Stimulated activated CD8-positive, alpha-beta memory T cell treated with anti-CD3 and anti-CD28 coated beads, Interleukin-15, amount 100 ng/mL, for 4 hours (primary cell): Measurements from ENCODE around the gene UQCC2.

Experiments
- DNase-seq, 2 donors: peaks; one replicate each; pipeline ENCODE4 v3.0.0-alpha.2; 2020; ENCODE audit warnings: low read depth in 2 of 2

UQCC2 gene

GRCh38 chr6:33744001-33744848 is 32.7 kb upstream of the UQCC2 start:
- peak; percentile 45 to 47 for DNase-seq

DNA sequence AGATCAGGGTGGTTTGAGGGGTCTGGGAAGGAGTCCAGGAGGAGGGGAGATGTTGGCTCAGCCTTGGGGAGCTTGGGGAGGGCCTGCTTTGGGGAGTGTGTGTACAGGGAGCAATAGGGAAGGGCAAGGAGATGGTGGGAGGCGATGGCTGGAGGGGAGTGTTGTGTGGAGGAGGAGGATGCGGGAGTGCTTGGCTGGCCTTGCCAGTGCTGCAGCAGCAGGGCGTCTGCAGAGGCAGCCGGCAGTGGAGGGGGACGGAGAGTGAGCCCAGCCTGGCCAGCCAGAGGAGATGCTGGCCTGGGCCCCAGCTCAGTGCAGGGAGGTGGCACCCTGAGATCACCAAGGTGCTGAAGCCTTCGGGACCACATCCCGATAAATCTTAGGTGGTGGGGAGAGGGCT is 31.3 kb upstream of the UQCC2 start:
- no peak for DNase-seq

- no peak for DNase-seq
These were observed 30.6 kb upstream of the UQCC2 start for GRCh38 chr6:33742092-33742491.

DNA sequence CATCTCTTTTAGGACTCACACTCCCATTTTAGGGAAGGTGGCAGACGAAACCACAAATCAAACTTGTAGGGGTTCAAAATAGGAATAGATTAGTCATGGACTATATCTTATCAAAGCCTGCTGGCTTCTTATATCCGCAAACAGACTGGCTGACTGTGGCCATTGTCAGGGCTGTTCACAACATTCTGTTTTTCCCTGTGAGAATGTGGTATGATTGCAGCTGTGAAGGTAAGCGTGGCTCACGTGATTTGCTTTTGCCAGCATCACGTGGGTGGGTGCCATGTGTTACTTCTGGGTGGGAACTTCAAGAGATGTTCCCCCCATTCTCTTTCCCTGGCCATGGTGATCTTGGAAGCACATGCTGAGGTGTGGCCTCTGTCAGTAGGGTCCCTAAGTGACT is 29.3 kb upstream of the UQCC2 start:
- no peak for DNase-seq

DNA sequence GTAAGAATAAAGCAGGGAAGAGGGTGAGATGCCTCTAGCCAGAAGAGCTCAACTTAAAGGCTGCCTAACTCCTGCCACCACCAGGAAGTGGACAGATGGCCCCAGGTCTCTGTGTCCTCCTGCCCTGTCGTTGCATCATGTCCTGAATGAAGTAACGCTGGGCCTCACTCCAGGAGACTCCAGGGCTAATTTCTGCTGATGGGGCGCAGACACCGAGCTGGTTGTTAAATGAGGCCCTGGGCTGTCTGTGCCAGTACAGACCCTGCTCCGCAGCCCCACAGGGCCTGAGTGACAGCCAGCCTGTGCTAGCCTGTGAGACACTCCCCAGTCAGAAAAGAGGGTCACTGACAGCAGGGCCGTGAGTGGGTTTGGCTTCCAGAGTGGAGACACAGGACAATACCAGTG is 28.7 kb upstream of the UQCC2 start:
- DNase-seq, result no peak

DNA sequence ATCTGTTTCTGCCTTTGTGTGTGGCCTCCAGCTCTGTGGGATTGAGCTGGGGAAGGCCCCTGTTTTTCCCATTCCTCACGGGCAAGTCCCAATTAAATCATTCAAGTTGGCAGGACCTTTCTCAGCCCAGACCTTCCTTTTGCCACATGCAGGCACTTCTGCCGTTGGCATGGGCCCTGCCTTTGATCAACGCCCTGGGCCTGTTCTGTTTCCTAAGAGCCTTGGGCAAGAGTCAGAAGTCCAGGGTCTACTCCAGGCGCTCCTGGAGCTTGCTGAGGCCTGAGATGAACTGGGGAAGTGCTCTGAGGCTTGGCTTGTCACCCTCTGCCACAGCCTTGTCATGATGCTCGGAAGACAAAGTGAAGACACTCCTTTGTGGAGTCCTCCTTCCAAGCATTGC is 28.1 kb upstream of the UQCC2 start:
- DNase-seq, result no peak

DNA sequence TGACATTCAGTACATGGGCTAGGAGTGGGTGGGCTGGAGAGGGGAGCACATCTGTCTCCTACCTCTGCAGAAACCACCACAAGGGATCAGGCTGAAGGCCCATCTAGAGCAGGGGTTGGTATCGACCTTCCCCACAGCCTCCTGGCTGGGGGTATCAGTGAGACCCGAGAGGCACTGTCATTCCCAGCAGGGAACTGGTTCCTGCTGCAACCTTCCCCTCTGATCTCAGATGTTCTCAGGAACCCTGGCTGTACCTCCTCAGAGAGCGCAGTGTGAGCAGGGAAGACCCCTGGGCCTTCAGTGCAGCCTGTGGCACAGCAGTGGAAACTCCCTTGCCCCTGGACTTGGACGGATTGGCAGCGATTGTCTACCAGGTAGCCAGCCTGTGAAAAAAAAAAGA is 27.4 kb upstream of the UQCC2 start:
- no peak for DNase-seq

GRCh38 chr6:33738153-33738552 is 26.7 kb upstream of the UQCC2 start:
- no peak for DNase-seq

GRCh38 chr6:33737267-33738026 is 25.9 kb upstream of the UQCC2 start:
- no peak for DNase-seq

DNA sequence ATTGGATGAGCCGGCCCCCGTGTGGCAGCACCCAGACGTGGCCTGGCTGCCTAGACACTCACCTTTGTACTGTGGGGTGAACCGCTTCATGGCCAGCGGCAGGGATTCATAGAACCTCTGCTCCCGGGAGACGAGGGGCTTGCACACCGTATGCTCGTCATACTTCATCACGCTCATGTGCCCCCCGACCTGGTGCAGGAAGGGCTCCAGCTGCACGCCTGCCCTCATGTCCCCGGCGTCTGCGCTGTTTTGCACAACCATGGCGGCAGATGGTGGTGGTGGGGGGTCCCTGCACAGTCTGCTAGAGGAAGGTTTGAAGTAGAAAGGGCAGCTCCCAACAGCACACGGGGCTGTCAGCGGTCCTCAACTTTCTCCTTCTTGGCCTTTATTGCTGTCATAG is 23.7 kb upstream of the UQCC2 start:
- DNase-seq, result no peak

DNA sequence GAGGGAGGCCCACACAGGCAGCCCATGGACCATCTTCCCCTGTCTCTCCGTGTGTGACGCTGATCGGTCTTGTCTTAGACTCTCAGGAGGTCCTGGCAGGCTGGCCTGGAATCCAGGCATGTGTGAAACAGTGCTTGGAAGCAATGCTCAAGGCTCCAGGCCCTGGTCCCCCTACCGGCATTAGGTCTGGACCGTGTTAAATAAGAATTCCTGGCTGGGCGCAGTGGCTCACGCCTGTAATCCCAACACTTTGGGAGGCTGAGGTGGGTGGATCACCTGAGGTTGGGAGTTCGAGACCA is 22.2 kb upstream of the UQCC2 start:
- no peak for DNase-seq

DNA sequence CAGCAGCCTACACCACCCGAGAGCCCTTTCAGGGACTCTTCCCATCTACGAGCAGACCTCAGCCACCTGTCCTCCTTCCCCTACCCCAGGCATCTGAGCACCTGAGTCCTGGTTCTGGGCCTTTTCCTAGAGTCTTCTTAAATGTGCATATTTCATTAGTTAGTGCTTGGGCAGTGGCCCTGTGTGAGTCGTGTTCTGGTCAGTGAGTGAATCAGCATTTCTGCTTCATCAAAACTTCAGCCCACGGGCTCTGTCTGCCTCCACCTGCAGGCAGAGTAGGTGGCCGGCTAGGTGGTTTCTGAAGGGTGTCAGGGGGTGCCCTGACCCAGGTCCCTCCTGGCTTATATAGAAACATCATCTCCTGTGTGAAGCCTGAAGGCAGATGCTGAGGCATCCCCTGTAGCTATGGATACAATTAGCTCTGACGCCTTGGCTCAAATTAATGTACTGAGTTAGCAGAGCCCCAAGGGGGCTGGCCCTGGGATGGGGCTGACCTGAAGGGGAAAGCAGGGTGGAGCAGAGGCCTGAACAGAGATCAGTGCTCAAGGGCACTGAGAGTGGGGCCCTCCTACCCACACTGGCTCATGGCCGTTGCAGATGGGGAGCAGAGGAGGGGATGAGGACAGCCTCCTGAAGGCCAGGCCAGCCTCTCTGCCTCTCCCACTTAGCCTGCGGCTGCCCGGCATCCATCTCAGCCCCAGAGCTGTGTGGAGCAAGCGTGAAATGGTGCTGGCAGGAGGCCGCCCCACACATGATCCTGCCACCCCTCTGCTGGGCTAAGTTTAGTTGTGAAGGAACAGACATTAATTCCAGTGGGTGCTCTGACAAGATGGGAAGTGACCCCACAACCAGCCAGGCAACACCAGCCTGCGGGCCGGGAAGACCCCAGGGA is 21.6 kb upstream of the UQCC2 start:
- DNase-seq, result no peak

DNA sequence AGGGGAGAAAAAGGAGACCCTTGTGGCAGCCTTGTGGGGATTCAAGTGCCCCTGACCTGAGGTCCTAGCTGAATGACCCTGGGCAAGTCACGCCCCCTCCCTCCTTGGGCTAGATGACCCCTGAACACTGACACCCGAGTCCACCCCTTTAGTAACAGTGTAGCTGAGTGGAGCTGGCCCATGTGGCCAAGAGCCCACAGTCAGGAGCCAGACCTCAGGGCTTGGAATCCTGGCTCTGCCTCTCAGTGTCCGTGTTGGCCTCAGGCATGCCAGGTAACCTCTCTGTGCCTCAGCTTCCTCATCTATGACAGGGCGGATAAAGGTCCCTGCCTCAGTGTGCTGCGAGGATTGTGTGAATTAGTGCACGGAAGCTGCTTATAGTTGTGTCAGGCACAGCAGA is 20.9 kb upstream of the UQCC2 start:
- DNase-seq, result no peak

DNA sequence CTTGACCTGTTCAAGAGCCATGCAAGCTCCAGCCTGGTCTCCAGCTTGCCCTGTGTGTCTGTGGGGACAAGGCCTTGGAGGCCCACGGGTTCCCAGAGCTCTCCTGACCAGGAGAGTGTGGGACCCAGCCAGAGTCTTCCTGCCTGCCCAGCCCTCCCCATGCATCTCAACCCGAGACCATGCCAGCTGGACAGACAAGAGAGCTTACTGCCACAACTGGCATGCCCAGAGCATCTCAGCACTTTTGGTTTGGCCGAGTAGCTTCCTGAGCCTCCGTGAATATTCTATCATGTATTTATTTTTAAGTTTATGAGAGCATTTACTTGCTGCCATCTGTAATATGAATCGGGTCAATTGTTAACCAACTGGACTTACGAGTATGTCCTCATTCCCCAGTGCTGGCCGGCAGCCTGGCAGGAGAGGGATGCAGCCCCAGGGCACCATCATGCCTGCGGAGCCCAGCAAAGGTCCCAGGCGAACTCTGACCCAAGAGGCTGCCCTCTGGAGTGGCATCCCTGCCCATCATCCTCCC is 20.3 kb upstream of the UQCC2 start:
- DNase-seq, result no peak

GRCh38 chr6:33731035-33731434 is 19.5 kb upstream of the UQCC2 start:
- DNase-seq, result no peak

- DNase-seq, result no peak
These were observed 19.1 kb upstream of the UQCC2 start for GRCh38 chr6:33730611-33731010.

DNA sequence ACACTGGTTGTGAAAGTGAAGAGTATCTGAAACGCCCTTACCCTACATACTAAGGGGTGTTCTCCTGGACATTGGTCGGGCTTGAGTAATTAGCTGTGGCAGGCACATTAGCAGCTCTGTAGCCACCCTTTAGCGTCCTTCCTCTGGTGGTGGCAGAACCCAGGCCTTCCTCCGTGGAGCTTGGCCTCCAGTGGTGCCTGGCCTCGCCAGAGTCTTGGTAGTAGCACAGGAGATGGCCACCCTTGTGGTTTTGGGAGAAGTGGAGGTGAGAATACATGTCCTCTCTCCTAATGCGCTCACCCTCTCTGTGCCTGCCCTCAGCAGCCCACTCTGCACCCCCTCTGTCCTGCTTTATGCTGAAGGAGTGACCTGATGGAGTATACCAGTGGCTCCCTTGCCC is 17.6 kb upstream of the UQCC2 start:
- no peak for DNase-seq

DNA sequence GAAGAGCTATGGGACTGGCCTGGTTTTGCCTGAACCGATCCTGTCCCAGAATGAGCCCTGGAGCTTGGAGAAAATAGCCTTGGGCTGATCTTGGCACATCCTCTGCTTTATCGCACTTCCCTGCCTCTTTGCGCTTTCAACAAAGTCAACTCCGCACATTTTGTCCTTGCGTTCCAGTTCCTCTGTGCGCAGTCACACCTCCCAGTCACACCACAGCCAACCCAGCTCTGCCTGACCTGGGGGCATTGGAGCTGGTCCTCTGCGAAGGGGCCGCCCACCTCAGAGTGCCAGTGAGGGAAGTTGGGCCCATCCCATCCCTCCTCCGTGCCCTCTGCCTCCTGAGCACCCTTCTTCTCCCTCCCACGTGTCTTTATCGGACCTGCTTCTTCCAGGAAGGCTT is 16.9 kb upstream of the UQCC2 start:
- DNase-seq, result no peak

- DNase-seq, result no peak
These were observed 16.4 kb upstream of the UQCC2 start for GRCh38 chr6:33727932-33728331.

- DNase-seq, result no peak
These were observed 15.6 kb upstream of the UQCC2 start for GRCh38 chr6:33727126-33727525.

DNA sequence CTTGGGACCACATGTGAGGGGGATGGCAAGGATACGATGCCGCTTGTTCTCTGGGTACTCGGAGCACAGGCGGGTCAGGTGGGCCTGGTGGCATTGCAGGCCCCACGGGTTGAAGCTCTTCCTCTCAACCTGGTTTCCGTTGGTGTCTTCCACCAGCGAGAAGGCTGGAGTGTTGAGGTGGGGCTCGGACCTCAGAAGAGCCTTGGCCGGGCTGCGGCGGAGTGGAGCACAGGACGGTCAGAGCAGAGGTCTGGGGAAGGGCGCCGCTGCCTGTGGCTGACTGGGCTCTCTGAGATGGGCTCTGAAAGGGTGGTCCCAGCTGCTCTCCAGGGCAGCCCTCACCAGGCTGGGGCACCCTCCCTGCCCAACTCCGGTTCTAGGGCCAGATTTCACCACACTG is 15.2 kb upstream of the UQCC2 start:
- DNase-seq, result no peak
